SK-N-MC (cell line): ENCODE results near the gene KARS1.
"Not testable (repeated sequence)": the region's sequence is repeated elsewhere in the genome, so short reads cannot be mapped to it uniquely, and the experiment has no call there.

Source experiments
- DNase-seq: peaks from one replicate; pipeline ENCODE4 v3.0.0-alpha.2; 2011; ENCODE audit warnings: low read depth, low spot score
- H3K27ac ChIP-seq: fragments of 200-600 bp; sonication (generic); 2 replicates; pipeline ENCODE4 v1.5.1; 2016; ENCODE audit warnings: mixed run types
- H3K36me3 ChIP-seq: fragments of 200-600 bp; sonication (generic); 2 replicates; pipeline ENCODE4 v1.6.1; 2017; ENCODE audit warnings: antibody characterized with exemption, low read length, mixed read lengths; ENCODE audit not compliant: insufficient read depth
- H3K4me3 ChIP-seq: fragments of 200-600 bp; sonication (generic); 2 replicates; pipeline ENCODE4 v1.5.1; 2016
- H3K9ac ChIP-seq: fragments of 200-600 bp; sonication (generic); 2 replicates; pipeline ENCODE4 v1.8.0; 2017; ENCODE audit warnings: mixed run types, mixed read lengths; ENCODE audit not compliant: insufficient read length
- H3K9me3 ChIP-seq: fragments of 200-600 bp; sonication (generic); 2 replicates; pipeline ENCODE4 v1.6.1; 2017; ENCODE audit warnings: low read depth, mild to moderate bottlenecking, antibody characterized with exemption, low read length, moderate library complexity, mixed read lengths
- EZH2 ChIP-seq: fragments of 200-600 bp; sonication (generic); IDR thresholded peaks from one replicate; pipeline ENCODE4 v1.6.1; 2017; ENCODE audit warnings: antibody characterized with exemption
- FOXP2 ChIP-seq: optimal IDR thresholded peaks from 2 replicates; pipeline ENCODE3; 2011; ENCODE audit warnings: mild to moderate bottlenecking, moderate library complexity; ENCODE audit not compliant: insufficient read depth; ENCODE audit errors: extremely low read length, control extremely low read depth
- POLR2AphosphoS5 ChIP-seq: IDR thresholded peaks from 2 replicates; pipeline ENCODE4 v1.6.1; 2012; ENCODE audit warnings: mild to moderate bottlenecking, low read depth, low read length, borderline replicate concordance

KARS1 gene

GRCh38 chr16:75599452-75600277, 47.8 kb downstream of the KARS1 start:
- Histone ChIP-seq H3K4me3 (no peak overlapping the region), H3K36me3 (peaks cover 22% of the 10 kb centered on the region; the same call in 1 of the 2 replicates), H3K9ac (no peak overlapping the region)

GRCh38 chr16:75593825-75594820, 53.3 kb downstream of the KARS1 start:
- Histone ChIP-seq H3K36me3 (no peaks in the 10 kb centered on the region; the same call in 1 of the 2 replicates), H3K4me3 (no peak overlapping the region), H3K9me3 (no peaks in the 10 kb centered on the region), H3K27ac (no peak overlapping the region), H3K9ac (no peak overlapping the region)
- DNase-seq: no peak
- TF ChIP-seq POLR2AphosphoS5: no peak
- no peak for TF ChIP-seq FOXP2

More at GRCh38 chr16:75599452-75600277, 47.8 kb downstream of the KARS1 start:
- no peak for DNase-seq
- TF ChIP-seq EZH2: no peak
- no peak for TF ChIP-seq FOXP2
- no peak for TF ChIP-seq POLR2AphosphoS5
- Histone ChIP-seq H3K9me3 (no peaks in the 10 kb centered on the region), H3K27ac (no peak overlapping the region)

GRCh38 chr16:75593308-75593707, 54.2 kb downstream of the KARS1 start:
- TF ChIP-seq POLR2AphosphoS5 (no peak), EZH2 (no peak), FOXP2 (no peak)
- DNase-seq: no peak
- no peaks in the 10 kb centered on the region; the same call in 1 of the 2 replicates for H3K36me3 ChIP-seq
- H3K27ac ChIP-seq: no peak overlapping the region
- no peak overlapping the region for H3K9ac ChIP-seq
- H3K9me3 ChIP-seq: no peaks in the 10 kb centered on the region
- H3K4me3 ChIP-seq: no peak overlapping the region

- DNase-seq, H3K9me3 ChIP-seq, H3K36me3 ChIP-seq, H3K27ac ChIP-seq, H3K4me3 ChIP-seq, H3K9ac ChIP-seq: not testable (repeated sequence)
Observed at GRCh38 chr16:75591927-75592326, 55.5 kb downstream of the KARS1 start.

GRCh38 chr16:75590920-75591843, 56.3 kb downstream of the KARS1 start:
- no peak for TF ChIP-seq EZH2
- TF ChIP-seq FOXP2: no peak
- no peaks in the 10 kb centered on the region for H3K36me3 ChIP-seq
- H3K9ac ChIP-seq: no peak overlapping the region
- no peak overlapping the region for H3K4me3 ChIP-seq
- DNase-seq: no peak
- H3K9me3 ChIP-seq: no peaks in the 10 kb centered on the region
- no peak overlapping the region for H3K27ac ChIP-seq

- Histone ChIP-seq H3K27ac (no peak overlapping the region), H3K9ac (no peak overlapping the region), H3K36me3 (no peaks in the 10 kb centered on the region), H3K9me3 (no peaks in the 10 kb centered on the region), H3K4me3 (no peak overlapping the region)
- TF ChIP-seq POLR2AphosphoS5: no peak
- no peak for TF ChIP-seq EZH2
- TF ChIP-seq FOXP2: no peak
- DNase-seq: no peak
Observed at GRCh38 chr16:75589306-75589705, 58.2 kb downstream of the KARS1 start.

GRCh38 chr16:75588716-75589115, 58.7 kb downstream of the KARS1 start:
- H3K27ac ChIP-seq: no peak overlapping the region
- H3K4me3 ChIP-seq: no peak overlapping the region
- DNase-seq: no peak
- H3K9ac ChIP-seq: no peak overlapping the region
- H3K36me3 ChIP-seq: no peaks in the 10 kb centered on the region
- no peak for TF ChIP-seq FOXP2
- TF ChIP-seq POLR2AphosphoS5: no peak
- TF ChIP-seq EZH2: no peak
- no peaks in the 10 kb centered on the region for H3K9me3 ChIP-seq
